Colonic mucosa (tissue), 4 donors: ENCODE measurements around the gene AUP1. TPM values are rescaled to one million over a fixed set of nuclear protein-coding genes. Genes with fewer than 3 reads are reported as not detected.

ENCODE experiments used
- DNase-seq: peaks from one replicate; pipeline ENCODE4 v3.0.0-alpha.2; 2020
- H3K27ac ChIP-seq: fragments of 200-600 bp; one replicate; pipeline ENCODE4 v1.8.0; 2021
- H3K27me3 ChIP-seq: fragments of 200-600 bp; one replicate; pipeline ENCODE4 v1.8.0; 2021
- H3K36me3 ChIP-seq: fragments of 200-600 bp; one replicate; pipeline ENCODE4 v1.8.0; 2021
- H3K4me1 ChIP-seq: fragments of 200-600 bp; one replicate; pipeline ENCODE4 v1.8.0; 2021; ENCODE audit warnings: mild to moderate bottlenecking
- H3K4me3 ChIP-seq: fragments of 200-600 bp; one replicate; pipeline ENCODE4 v1.8.0; 2021
- H3K9ac ChIP-seq, 2 donors: one replicate each; pipeline ENCODE4 v1.7.0; 2013; ENCODE audit warnings: control low read depth in 2 of 2, low read depth in 2 of 2, low read length in 2 of 2
- H3K9me3 ChIP-seq: fragments of 200-600 bp; one replicate; pipeline ENCODE4 v1.8.0; 2021
- intact Hi-C: fragments of 100-400 bp; cut with DNase I; formaldehyde crosslinking; loops from one replicate; pipeline ENCODE4 v1.14.1; 2022
- total RNA-seq, 2 donors: library from RNA; stranded (reverse); fragmentation: NEBNext Ultra II Directional in 1 of 2; extraction: Animal tissue kit (Norgen Biotek cat#: 25700) in 1 of 2; gene quantifications; one replicate each; pipeline ENCODE4 v1.2.1, GENCODE V29; 2021
- TF ChIP-seq, protein P1 (sequence below): fragments of 200-600 bp; IDR thresholded peaks from one replicate; pipeline ENCODE4 v1.8.0; 2022; ENCODE audit warnings: antibody characterized with exemption, mild to moderate bottlenecking
- donor health status: healthy.
- donor health status: DM: no; HTN: no; CAD: no.
- donor health status: DM: no; HTN: no; CAD: no.

AUP1 gene
- total RNA-seq, 2 donors from 2014 or later, result 107 to 212 TPM

DNA sequence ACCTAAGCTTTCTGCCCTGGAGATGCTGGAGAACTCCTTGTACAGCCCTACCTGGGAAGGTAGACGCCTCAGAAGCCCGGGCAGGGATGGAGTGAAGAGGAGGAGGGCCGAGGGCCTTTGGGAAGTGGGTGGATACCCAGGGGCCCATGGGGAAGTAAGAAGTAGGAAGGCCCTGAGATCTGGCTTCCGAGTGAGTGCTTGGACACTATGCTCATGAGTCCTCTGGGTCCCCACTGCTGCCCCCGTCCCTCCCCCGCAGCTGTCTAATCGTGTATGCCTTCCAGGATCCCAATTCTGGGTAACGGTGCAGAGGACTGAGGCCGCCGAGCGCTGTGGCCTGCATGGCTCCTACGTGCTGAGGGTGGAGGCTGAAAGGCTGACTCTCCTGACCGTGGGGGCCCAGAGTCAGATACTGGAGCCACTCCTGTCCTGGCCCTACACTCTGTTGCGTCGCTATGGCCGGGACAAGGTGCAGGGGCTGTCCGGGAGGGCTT, 26.2 kb upstream of the AUP1 start:
- peak overlapping the region; percentile 76 for H3K4me3 ChIP-seq
- intact Hi-C loops, result no loop called here
- H3K36me3 ChIP-seq, result no peaks in the 10 kb centered on the region
- H3K4me1 ChIP-seq, result no peaks in the 10 kb centered on the region
- H3K27ac ChIP-seq, result no peak overlapping the region
- H3K27me3 ChIP-seq, result no peaks in the 10 kb centered on the region
- H3K9me3 ChIP-seq, result no peaks in the 10 kb centered on the region
- TF ChIP-seq, protein P1, sequence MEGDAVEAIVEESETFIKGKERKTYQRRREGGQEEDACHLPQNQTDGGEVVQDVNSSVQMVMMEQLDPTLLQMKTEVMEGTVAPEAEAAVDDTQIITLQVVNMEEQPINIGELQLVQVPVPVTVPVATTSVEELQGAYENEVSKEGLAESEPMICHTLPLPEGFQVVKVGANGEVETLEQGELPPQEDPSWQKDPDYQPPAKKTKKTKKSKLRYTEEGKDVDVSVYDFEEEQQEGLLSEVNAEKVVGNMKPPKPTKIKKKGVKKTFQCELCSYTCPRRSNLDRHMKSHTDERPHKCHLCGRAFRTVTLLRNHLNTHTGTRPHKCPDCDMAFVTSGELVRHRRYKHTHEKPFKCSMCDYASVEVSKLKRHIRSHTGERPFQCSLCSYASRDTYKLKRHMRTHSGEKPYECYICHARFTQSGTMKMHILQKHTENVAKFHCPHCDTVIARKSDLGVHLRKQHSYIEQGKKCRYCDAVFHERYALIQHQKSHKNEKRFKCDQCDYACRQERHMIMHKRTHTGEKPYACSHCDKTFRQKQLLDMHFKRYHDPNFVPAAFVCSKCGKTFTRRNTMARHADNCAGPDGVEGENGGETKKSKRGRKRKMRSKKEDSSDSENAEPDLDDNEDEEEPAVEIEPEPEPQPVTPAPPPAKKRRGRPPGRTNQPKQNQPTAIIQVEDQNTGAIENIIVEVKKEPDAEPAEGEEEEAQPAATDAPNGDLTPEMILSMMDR, result no peak
- DNase-seq, result no peak
- H3K9ac ChIP-seq, result peak overlapping the region; percentile 6 to 96

DNA sequence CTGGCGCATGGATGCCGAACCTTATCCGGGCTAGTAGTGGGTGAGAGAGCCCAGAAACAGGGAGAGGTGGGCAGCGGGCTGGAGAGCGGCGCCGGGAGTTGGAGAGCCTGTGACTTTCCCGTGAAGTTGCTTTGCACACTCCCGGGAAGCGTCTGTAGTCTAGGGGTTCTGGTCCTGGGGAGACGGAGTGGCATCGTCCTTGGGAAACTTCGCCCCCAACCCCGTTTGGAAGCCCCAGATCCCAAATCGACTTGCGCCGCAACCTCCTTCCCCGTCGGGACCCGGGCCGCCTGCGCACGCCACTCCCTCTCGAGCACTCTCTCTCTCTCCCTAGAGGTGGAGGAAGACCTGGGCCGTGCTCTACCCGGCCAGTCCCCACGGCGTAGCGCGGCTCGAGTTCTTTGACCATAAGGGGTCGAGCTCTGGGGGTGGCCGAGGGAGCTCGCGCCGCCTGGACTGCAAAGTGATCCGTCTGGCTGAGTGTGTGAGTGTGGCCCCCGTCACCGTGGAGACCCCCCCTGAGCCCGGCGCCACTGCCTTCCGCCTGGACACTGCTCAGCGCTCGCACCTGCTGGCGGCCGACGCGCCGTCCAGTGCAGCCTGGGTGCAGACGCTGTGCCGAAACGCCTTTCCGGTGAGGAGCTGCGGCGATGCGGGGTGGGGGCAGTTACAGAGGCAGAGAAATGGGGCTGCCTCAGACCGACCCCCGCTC, 25.5 kb upstream of the AUP1 start:
- Histone ChIP-seq H3K4me1 (no peaks in the 10 kb centered on the region), H3K36me3 (no peaks in the 10 kb centered on the region), H3K4me3 (peak overlapping the region; percentile 76), H3K9me3 (no peaks in the 10 kb centered on the region), H3K9ac (peak overlapping the region; percentile 84 to 96), H3K27me3 (no peaks in the 10 kb centered on the region), H3K27ac (peak overlapping the region; percentile 62)
- peak; percentile 74 for DNase-seq
- intact Hi-C loops, result no loop called here
- TF ChIP-seq, protein P1, result no peak

DNA sequence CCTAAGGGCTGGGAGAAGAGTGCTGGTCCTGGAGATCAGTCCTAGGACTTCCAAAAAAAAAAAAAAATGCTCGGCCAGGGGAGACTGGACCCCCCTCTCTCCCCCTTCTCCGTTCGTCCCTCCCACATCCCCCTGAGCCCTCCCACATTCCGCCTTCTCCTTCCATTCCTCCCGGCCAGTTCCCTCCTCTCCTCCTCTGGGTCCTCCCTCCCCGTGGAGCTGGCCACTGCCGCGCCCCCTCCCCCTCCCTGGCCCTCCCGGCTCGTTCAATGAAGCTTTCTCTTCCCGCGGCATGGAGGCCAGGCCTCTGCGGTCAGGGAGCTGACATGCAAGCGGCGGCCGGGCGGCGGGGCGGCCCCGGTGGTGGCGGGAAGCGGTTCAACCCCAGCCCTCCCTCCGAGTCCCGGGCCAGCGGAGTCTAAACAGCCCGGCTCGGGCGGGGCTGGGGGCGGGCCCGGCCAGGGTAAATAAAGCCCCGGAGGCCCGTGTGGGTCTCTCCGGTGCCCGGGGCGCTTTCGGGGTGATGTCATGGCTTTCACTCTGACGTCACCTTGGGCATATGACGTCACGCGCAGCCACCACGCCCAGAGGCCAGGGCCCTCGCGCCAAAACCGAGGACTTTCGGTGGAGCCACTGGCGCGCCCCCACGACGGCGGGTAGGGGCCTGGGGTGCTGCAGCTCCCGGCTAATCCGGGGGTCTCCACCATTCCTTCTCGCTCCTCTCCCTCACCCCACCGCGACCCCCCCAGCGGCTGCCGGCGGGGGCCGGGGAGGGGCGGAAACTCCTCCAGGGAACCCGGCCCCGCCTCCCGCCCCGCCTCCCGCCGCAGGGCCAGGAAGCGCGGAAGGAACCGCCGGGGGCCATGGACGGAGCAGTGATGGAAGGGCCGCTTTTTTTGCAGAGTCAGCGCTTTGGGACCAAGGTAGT, 24.6 kb upstream of the AUP1 start, which contains the start of the genes DOK1 and LOXL3:
Gene DOK1, plus strand, starts transcription at position 829 of the 928 bp plus-strand sequence. Its CDS starts 35 bp downstream, at position 864.
Gene LOXL3, minus strand, starts transcription at position 51 of the 928 bp plus-strand sequence. CDS start 1,308 bp downstream, outside the sequence.
- H3K27me3 ChIP-seq, result no peaks in the 10 kb centered on the region

DNA sequence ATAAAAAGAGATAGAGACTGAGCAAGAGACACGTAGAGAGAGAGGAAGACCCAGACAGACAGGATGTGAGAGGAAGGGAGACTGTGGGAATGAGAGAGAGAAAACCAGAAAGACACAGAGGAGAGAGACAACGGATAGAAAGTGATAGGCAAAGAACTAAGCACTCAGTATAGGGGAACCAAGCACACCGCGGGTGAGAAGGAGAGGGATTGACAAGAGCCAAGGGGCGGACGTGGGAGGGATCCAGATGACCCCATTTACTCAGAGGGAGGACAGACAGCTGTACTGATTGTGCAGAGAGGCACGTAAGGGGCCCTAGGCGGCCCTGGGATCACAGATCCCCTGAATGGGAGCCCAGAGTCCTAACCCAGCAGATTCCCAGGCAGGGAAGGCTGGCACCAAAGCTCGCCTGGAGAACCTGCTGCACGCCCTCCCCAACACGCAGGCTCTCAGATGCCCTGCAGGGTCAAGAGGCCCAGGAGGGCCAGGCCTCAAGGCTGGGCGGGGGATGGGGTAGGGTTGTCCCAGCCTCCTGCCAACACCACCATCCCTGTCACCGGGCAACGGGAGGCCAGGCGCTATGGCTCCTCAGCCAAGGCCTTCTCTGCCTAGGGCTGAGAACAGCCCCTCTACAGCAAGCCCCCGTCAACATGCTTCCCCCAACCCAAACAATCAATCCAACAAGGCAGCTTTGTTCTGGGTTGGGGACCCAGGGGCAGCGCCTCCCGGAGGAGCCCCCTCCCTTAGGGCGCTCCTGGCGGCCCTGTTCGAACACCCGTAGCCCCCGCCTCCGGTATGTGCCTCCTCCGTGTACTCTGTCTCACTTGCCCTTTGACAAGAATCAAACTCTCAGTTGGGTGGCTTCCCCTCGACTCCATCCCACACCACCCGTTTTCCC, 23.7 kb upstream of the AUP1 start:
- Histone ChIP-seq H3K9me3 (no peaks in the 10 kb centered on the region), H3K4me1 (no peaks in the 10 kb centered on the region), H3K27ac (peak overlapping the region; percentile 62), H3K4me3 (peak overlapping the region; percentile 76), H3K27me3 (no peaks in the 10 kb centered on the region), H3K9ac (peak overlapping the region; percentile 52 to 96), H3K36me3 (no peaks in the 10 kb centered on the region)
- intact Hi-C loops, result no loop called here
- TF ChIP-seq, protein P1, result no peak
- DNase-seq, result no peak

More for the DNA sequence above, 24.6 kb upstream of the AUP1 start, which contains the start of the genes DOK1 and LOXL3:
- Histone ChIP-seq H3K4me3 (peak within 1 kb of the TSS; percentile 76), H3K4me1 (no peaks in the 10 kb centered on the region), H3K36me3 (no peaks in the 10 kb centered on the region), H3K9me3 (no peaks in the 10 kb centered on the region), H3K27ac (peak within 1 kb of the TSS; percentile 62), H3K9ac (peak within 1 kb of the TSS; percentile 84 to 96)
- intact Hi-C loops, result no loop called here
- DNase-seq, result peak; percentile 93
- TF ChIP-seq, protein P1, result no peak
